ENCODE results near the gene TSEN15.

The TSEN15 gene

DNA sequence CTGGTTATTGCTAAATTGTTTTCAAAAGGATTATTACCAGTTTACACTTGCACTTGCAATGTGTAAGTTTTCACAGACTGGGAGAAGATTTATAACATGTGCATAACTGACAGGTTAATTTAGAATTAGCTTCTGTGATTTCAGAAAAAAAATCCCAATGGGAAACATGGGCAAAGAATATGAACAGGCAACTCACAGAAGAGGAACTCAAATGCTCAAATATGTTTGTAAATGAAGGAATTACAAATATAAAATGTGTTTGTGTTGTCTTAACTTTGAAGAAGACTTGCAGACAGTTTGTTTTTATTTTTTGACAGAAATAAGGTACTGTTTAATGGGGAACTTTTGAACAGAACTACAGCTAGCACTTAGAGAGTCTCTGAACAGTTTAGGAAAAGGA is 8.4 kb downstream of the TSEN15 start:
- Histone ChIP-seq H3K27me3 (ENCODE audit: low read length) (no peaks in the 10 kb centered on the region), H3K79me2 (ENCODE audit: insufficient read depth, low read length) (no peaks in the 10 kb centered on the region; the same call in 1 of the 2 replicates), H3K9me2 (replicated peaks; ENCODE audit: insufficient read depth, low read length) (no peaks in the 10 kb centered on the region), H3F3A (ENCODE audit: insufficient read depth) (no peaks in the 10 kb centered on the region), H3K4me2 (ENCODE audit: low read depth, low read length, poor library complexity, severe bottlenecking) (no peak overlapping the region), H4K20me1 (ENCODE audit: low read depth, low read length) (no peaks in the 10 kb centered on the region), H2AFZ (ENCODE audit: low read depth, low read length, severe bottlenecking) (no peak overlapping the region), H3K36me3 (ENCODE audit: low read length) (peaks cover 4% of the 10 kb centered on the region; the same call in 1 of the 2 replicates), H3K9ac (ENCODE audit: low read length) (no peak overlapping the region), H3K9me3 (ENCODE audit: insufficient read depth, low read length) (no peaks in the 10 kb centered on the region), H3K4me3 (ENCODE audit: insufficient read depth, low read length, poor library complexity, severe bottlenecking) (no peak overlapping the region), H3K27ac (ENCODE audit: low read depth, low read length) (no peak overlapping the region)
- TF ChIP-seq, protein P1, sequence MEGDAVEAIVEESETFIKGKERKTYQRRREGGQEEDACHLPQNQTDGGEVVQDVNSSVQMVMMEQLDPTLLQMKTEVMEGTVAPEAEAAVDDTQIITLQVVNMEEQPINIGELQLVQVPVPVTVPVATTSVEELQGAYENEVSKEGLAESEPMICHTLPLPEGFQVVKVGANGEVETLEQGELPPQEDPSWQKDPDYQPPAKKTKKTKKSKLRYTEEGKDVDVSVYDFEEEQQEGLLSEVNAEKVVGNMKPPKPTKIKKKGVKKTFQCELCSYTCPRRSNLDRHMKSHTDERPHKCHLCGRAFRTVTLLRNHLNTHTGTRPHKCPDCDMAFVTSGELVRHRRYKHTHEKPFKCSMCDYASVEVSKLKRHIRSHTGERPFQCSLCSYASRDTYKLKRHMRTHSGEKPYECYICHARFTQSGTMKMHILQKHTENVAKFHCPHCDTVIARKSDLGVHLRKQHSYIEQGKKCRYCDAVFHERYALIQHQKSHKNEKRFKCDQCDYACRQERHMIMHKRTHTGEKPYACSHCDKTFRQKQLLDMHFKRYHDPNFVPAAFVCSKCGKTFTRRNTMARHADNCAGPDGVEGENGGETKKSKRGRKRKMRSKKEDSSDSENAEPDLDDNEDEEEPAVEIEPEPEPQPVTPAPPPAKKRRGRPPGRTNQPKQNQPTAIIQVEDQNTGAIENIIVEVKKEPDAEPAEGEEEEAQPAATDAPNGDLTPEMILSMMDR (IDR thresholded peaks at IDR 0.05; ENCODE audit: insufficient read depth, low read length, poor library complexity, severe bottlenecking), result no peak
- no peak for TF ChIP-seq EZH2phosphoT487 (conservative IDR thresholded peaks at IDR 0.05; ENCODE audit: low read length)

DNA sequence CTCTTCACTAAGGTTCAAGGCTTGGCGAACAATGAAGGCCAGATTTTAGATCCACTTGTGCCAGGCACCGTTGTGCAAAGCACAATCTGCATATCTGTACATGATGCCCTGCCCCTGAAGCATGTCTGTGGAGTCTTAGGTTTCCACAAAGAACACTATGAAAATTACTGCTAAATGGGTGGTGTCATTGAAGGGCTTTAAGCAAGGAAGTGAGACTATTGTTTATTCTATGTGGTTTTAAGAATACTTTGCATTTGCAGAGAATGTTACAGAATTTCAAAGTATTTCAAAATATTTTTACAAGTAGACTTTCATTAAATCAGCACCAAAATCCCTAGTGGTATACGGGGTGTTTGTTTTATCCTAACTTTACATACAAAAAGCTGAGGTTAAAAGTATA is 8.8 kb downstream of the TSEN15 start:
- H3K79me2 ChIP-seq (ENCODE audit: insufficient read depth, low read length), result no peaks in the 10 kb centered on the region; the same call in 1 of the 2 replicates
- H3K4me3 ChIP-seq (ENCODE audit: insufficient read depth, low read length, poor library complexity, severe bottlenecking), result no peak overlapping the region

DNA sequence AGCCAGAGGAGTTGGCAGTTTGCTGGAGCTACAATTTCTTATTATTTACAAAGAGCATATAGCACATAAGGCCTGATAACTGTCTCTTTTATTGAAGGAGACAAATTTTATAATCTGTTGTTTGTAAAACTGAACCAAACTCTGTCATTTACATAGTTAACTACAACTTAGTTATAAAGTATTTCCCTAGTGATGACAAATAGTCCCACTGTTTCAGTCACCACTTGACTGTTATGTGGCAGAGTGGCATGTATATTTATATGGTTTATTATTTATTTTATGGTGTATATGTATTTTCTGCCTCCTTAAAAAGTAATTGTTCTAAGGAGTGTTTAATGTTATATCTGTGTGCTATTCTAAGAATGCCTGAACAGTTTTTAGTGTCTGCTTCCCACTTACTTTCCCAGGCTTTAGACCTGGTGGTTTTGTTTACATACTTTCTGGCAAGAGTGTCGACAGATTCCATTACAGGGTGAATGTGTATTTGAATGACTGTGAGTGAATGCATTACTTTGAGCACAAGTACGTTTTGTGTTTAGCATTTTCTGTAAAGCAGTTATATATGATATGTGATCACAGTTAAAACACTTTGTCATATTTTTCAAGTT is 10.0 kb downstream of the TSEN15 start:
- Histone ChIP-seq H3K36me3 (ENCODE audit: low read length) (0 out of 2 replicates have a peak, but pooled peaks cover 2% of the 10 kb centered on the region), H3K4me3 (ENCODE audit: insufficient read depth, low read length, poor library complexity, severe bottlenecking) (no peak overlapping the region), H3K4me2 (ENCODE audit: low read depth, low read length, poor library complexity, severe bottlenecking) (no peak overlapping the region), H3K9me3 (ENCODE audit: insufficient read depth, low read length) (no peaks in the 10 kb centered on the region), H3K9me2 (replicated peaks; ENCODE audit: insufficient read depth, low read length) (no peaks in the 10 kb centered on the region), H2AFZ (ENCODE audit: low read depth, low read length, severe bottlenecking) (no peak overlapping the region), H4K20me1 (ENCODE audit: low read depth, low read length) (no peaks in the 10 kb centered on the region), H3K27me3 (ENCODE audit: low read length) (no peaks in the 10 kb centered on the region), H3F3A (ENCODE audit: insufficient read depth) (no peaks in the 10 kb centered on the region), H3K9ac (ENCODE audit: low read length) (no peak overlapping the region), H3K27ac (ENCODE audit: low read depth, low read length) (no peak overlapping the region), H3K79me2 (ENCODE audit: insufficient read depth, low read length) (no peaks in the 10 kb centered on the region; the same call in 1 of the 2 replicates)
- TF ChIP-seq EZH2phosphoT487 (conservative IDR thresholded peaks at IDR 0.05; ENCODE audit: low read length), result no peak
- TF ChIP-seq, protein P1 (IDR thresholded peaks at IDR 0.05; ENCODE audit: insufficient read depth, low read length, poor library complexity, severe bottlenecking), result no peak

More for the DNA sequence above, 8.8 kb downstream of the TSEN15 start:
- H3K36me3 ChIP-seq (ENCODE audit: low read length), result peaks cover 5% of the 10 kb centered on the region; the same call in 1 of the 2 replicates
- no peaks in the 10 kb centered on the region for H3K27me3 ChIP-seq (ENCODE audit: low read length)
- no peaks in the 10 kb centered on the region for H3K9me2 ChIP-seq (replicated peaks; ENCODE audit: insufficient read depth, low read length)
- H3K9me3 ChIP-seq (ENCODE audit: insufficient read depth, low read length), result no peaks in the 10 kb centered on the region
- no peak overlapping the region for H2AFZ ChIP-seq (ENCODE audit: low read depth, low read length, severe bottlenecking)
- H3K9ac ChIP-seq (ENCODE audit: low read length), result no peak overlapping the region
- no peaks in the 10 kb centered on the region for H4K20me1 ChIP-seq (ENCODE audit: low read depth, low read length)
- TF ChIP-seq EZH2phosphoT487 (conservative IDR thresholded peaks at IDR 0.05; ENCODE audit: low read length), result no peak
- TF ChIP-seq, protein P1 (IDR thresholded peaks at IDR 0.05; ENCODE audit: insufficient read depth, low read length, poor library complexity, severe bottlenecking), result no peak
- no peaks in the 10 kb centered on the region for H3F3A ChIP-seq (ENCODE audit: insufficient read depth)
- no peak overlapping the region for H3K4me2 ChIP-seq (ENCODE audit: low read depth, low read length, poor library complexity, severe bottlenecking)
- H3K27ac ChIP-seq (ENCODE audit: low read depth, low read length), result no peak overlapping the region

All from SU-DHL-6 (cell line).